DOHH2 (cell line): Measurements from ENCODE around the gene DOK3.

Experiments used
- EZH2phosphoT487 ChIP-seq: fragments of 200-600 bp; sonication (generic); IDR thresholded peaks from 2 replicates; pipeline ENCODE4 v1.6.1; 2017; ENCODE audit warnings: borderline replicate concordance, mild to moderate bottlenecking, antibody characterized with exemption, low read length, moderate library complexity, mixed read lengths
- TF ChIP-seq, protein P1 (sequence below): fragments of 200-600 bp; sonication (generic); IDR thresholded peaks from one replicate; pipeline ENCODE4 v1.5.1; 2014; ENCODE audit warnings: antibody characterized with exemption, mild to moderate bottlenecking, low read depth, low read length; ENCODE audit not compliant: poor library complexity, severe bottlenecking

- TF ChIP-seq, protein P1, sequence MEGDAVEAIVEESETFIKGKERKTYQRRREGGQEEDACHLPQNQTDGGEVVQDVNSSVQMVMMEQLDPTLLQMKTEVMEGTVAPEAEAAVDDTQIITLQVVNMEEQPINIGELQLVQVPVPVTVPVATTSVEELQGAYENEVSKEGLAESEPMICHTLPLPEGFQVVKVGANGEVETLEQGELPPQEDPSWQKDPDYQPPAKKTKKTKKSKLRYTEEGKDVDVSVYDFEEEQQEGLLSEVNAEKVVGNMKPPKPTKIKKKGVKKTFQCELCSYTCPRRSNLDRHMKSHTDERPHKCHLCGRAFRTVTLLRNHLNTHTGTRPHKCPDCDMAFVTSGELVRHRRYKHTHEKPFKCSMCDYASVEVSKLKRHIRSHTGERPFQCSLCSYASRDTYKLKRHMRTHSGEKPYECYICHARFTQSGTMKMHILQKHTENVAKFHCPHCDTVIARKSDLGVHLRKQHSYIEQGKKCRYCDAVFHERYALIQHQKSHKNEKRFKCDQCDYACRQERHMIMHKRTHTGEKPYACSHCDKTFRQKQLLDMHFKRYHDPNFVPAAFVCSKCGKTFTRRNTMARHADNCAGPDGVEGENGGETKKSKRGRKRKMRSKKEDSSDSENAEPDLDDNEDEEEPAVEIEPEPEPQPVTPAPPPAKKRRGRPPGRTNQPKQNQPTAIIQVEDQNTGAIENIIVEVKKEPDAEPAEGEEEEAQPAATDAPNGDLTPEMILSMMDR, result no peak
- TF ChIP-seq EZH2phosphoT487, result no peak
Observed at GRCh38 chr5:177519463-177520235, 10.0 kb upstream of the DOK3 start.
